ENCODE measurements around the gene CCT8.

Gene CCT8

GRCh38 chr21:29078869-29079767 is 5.7 kb upstream of the CCT8 start:
- no peak for DNase-seq (ENCODE audit: low read depth)

- peak; percentile 72 for DNase-seq (ENCODE audit: low read depth)
These were observed 4.2 kb upstream of the CCT8 start for GRCh38 chr21:29077651-29078090.

- peak; percentile 32 for DNase-seq (ENCODE audit: low read depth)
These were observed 3.5 kb upstream of the CCT8 start for GRCh38 chr21:29076731-29077640.

GRCh38 chr21:29075706-29076466 is 2.4 kb upstream of the CCT8 start:
- peak; percentile 92 for DNase-seq (ENCODE audit: low read depth)

- no peak for DNase-seq (ENCODE audit: low read depth)
These were observed 1.3 kb upstream of the CCT8 start for GRCh38 chr21:29074783-29075182.

GRCh38 chr21:29074007-29074376 is 544 bp upstream of the CCT8 start:
- no peak for DNase-seq (ENCODE audit: low read depth)

GRCh38 chr21:29072873-29073221 is 601 bp downstream of the CCT8 start:
- DNase-seq (ENCODE audit: low read depth) = peak; percentile 56

GRCh38 chr21:29064850-29065481 is 8.5 kb downstream of the CCT8 start:
- no peak for DNase-seq (ENCODE audit: low read depth)

GRCh38 chr21:29056538-29057050 is 16.9 kb downstream of the CCT8 start:
- no peak for DNase-seq (ENCODE audit: low read depth)

- DNase-seq (ENCODE audit: low read depth) = no peak
These were observed 17.4 kb downstream of the CCT8 start for GRCh38 chr21:29056005-29056404.

- DNase-seq (ENCODE audit: low read depth) = no peak
These were observed 18.4 kb downstream of the CCT8 start for GRCh38 chr21:29055080-29055479.

GRCh38 chr21:29053656-29054055 is 19.8 kb downstream of the CCT8 start:
- DNase-seq (ENCODE audit: low read depth) = no peak

- no peak for DNase-seq (ENCODE audit: low read depth)
These were observed 20.4 kb downstream of the CCT8 start for GRCh38 chr21:29053011-29053553.

- DNase-seq (ENCODE audit: low read depth) = no peak
These were observed 21.2 kb downstream of the CCT8 start for GRCh38 chr21:29052224-29052623.

GRCh38 chr21:29034678-29035077 is 38.8 kb downstream of the CCT8 start:
- no peak for DNase-seq (ENCODE audit: low read depth)

- no peak for DNase-seq (ENCODE audit: low read depth)
These were observed 39.6 kb downstream of the CCT8 start for GRCh38 chr21:29033871-29034270.

- DNase-seq (ENCODE audit: low read depth) = no peak
These were observed 40.1 kb downstream of the CCT8 start for GRCh38 chr21:29033301-29033700.

- DNase-seq (ENCODE audit: low read depth) = no peak
These were observed 42.5 kb downstream of the CCT8 start for GRCh38 chr21:29030909-29031308.

GRCh38 chr21:29029524-29029923 is 43.9 kb downstream of the CCT8 start:
- no peak for DNase-seq (ENCODE audit: low read depth)

- DNase-seq (ENCODE audit: low read depth) = peak; percentile 56
These were observed 48.1 kb downstream of the CCT8 start for GRCh38 chr21:29025328-29025713.

Measured in ELR (cell line).